CD4-positive, alpha-beta T cell treated with Interleukin-15 for 1 hour (primary cell): ENCODE results near the gene NOTCH3.

ENCODE experiments used
- DNase-seq: peaks from one replicate; pipeline ENCODE4 v3.0.0-alpha.2; 2020

Gene NOTCH3

DNA sequence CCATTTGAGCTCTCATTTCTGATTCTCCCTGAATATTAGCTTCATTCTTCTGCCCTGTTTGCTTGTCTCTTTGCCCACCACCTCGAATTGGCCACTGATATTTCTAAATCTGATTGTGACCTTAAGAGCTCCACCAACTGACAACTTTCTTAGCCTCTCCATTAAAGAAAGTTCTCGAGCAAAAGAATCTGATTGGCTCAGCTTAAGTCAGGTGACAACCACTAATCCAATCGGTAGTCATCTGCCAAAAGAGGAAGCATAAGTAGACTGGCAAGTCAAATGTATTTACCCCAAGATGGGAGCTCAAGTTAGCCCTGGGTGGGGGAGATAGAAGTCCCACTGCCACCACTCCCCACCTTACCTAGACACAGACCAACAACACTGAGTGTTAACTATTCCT, 41.5 kb downstream of the NOTCH3 start:
- no peak for DNase-seq

DNA sequence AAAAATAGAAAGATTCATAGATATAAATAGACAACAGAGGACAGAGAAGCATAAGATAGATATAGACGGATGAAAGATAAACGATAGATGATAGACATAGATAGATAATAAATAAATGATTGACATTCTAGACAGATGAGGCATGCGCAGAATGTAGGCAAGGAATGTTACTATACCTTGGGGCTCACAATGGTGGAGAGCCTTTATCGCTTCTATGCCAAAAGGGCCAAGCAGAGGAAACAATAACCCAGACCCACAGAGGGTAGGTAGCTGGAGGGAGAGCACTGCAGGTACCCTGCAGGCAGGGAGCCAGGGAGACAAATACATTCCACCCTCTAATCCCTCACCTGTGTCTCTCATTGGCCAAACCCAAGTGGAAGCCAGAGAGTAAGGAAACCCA, 44.4 kb downstream of the NOTCH3 start:
- DNase-seq: no peak

DNA sequence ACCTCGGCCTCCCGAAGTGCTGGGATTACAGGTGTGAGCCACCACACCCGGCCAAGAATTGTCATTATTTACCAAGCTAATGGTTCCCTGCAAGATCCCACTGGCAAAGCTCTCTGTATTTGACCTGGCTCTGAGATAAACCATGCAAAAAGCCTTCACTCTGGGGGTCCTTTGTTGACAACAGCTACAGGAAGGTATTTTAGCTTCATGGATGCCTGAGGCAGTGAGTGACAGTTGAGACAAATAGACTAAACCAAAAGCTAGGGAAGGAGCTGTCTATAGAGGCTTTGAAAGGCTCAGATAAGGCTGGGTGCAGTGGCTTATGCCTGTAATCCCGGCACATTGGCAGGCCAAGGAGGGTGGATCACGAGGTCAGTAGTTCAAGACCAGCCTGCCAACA, 45.5 kb downstream of the NOTCH3 start:
- no peak for DNase-seq

DNA sequence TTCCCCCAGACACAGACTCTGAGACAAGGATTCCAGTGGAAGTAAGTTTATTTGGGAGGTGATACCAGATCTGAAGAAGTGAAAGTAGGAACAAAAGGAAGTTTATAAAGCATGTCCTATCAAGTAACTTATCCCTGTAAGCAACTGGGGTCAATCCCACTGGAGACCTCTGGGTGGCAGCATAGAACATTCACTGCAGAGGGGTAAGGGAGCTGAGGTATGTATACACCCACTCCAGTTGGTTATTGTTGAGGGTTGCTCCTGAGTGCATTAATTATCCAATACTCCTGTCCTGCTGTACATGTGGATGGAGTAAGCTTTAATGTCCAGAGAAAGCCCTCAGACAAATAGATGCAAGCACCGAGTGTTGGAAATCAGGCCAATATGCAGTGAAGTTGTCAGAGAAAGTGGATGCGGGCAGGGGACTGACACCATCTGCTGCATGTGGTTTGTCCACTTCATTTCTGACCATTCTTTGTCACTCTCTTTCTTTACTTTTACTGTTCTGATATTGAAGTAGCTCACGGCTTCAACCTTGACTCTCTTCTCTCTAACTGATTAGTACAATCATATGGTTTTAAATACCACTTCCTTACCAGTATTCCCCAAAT, 46.7 kb downstream of the NOTCH3 start:
- peak; percentile 37 for DNase-seq

DNA sequence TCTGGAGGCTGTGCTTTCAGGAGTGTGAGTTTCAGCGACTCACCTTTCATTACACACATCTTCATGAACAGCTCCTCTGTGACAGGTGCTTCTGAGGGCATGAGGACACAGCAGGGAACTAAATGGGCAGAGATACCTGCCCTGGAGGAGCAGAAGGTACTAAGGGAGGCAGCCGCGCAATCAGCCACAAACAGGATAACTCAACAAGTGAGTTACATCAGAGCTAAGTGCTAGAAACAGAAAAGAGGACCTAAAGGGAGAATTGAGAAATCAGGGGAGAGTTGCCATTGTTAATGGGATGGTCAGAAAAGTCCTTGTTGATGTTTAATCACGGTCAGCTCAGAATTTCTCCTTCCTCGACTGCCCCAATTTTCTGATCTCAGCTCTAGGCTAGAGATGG, 51.1 kb downstream of the NOTCH3 start:
- DNase-seq: no peak

DNA sequence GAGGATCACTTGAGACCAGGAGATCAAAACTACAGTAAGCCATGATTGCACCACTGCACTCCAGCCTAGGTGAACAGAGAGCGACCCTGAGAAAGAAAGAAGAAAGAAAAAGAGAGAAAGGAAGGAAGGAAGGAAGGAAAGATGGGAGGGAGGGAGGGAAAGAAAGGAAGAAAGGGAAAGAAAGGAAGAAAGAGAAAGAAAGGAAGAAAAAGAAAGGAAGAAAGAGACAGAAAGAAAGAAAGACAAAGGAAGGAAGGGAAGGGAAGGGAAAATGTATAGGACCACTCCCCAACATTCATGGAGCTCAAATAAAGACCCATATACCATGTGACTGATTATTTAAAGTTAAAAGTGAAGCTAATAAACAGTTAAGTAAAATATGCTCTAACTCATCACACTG, 53.7 kb downstream of the NOTCH3 start:
- no peak for DNase-seq

DNA sequence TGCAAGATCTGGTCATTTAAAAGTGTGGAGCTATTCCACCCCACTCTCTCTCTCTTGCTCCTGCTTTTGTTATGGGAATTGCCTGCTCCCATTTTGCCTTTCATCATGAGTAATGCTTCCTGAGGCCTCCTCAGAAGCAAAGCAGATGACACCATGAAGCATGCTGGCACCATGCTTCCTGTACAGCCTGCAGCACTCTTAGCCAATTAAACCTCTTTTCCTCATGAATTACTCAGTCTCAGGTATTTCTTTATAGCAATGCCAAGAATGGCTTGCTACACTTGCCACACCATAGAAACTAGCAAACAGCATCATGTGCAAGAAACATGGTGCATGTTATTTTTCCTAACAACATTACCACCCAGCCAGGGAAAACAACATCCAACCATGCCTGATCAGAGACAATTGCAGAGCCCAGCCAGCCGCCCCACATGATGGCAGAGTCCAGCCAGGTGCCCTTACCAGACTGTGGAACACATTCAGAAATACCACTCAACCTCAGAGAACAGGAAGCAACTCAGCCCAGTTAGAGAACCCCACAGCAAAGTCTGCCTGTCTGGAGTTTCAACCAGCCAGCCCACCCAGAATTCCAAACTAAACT, 56.6 kb downstream of the NOTCH3 start:
- DNase-seq: no peak

DNA sequence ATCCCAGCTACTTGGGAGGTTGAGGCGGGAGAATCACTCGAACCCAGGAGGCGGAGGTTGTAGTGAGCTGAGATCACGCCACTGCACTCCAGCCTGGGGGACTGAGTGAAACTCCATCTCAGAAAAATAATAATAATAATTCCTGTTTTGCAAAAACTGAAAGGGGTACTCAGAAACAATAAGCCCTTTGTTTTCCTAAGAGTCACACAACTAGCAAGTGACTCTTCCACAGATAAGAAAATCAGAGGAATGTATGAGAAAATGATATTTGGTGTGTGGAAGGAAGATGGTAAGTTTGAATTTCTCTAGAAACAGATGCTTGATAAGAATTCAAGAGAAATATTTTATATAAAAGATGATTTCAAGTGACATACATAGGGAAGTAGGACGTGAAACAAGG, 58.5 kb downstream of the NOTCH3 start:
- no peak for DNase-seq

DNA sequence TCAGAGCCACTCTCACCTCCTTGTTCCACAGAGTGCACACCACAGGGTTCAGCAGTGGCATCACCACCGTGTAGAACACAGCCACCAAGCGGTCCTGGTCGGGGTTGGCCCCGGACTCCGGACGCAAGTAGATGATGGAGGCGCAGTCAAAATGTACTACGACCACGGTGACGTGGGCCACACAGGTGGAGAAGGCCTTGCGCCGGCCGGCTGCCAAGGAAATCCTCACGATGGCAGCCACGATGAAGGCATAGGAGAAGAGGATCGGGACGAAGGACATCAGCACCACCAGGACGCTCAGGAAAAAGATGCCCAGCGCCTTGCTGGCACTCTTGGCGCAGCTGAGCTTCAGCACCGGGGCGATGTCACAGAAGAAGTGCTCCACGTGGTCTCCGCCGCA, 59.7 kb downstream of the NOTCH3 start:
- no peak for DNase-seq

DNA sequence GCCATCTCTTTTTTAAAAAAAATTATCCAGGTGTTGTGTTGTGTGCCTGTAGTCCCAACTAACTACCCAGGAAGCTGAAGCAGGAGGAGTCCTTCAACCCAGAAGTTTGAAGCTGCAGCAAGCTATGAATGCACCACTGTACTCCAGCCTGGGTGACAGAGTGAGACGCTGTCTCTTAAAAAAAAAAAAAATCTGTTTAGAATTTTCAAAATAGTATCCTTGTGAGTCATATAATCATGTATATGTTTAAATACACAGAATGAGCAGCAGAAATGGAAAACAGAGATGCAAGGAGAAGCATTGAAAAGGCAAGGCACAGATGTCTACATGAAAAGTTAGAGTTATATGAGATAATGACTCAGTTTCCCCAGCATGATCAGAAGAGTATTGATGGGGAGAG, 62.4 kb downstream of the NOTCH3 start:
- no peak for DNase-seq

DNA sequence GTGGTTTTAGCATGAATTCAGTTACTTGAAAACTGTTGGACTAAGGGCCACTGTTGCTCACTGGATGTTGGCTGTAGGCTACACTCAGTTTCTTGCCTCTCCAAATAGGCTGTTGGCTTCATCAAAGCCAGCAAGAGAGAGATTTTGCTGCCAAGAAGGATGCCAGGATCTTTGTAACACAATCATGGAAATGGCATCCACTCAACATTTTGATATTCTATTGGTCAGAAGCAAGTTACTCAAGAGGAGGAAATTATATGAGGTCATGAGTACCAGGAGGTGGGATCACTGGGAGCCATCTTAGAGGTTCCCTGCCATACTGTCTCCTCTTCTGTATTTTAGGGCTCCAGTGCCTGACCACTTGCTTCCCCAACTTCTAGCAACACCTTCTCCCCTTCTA, 63.0 kb downstream of the NOTCH3 start:
- DNase-seq: no peak

DNA sequence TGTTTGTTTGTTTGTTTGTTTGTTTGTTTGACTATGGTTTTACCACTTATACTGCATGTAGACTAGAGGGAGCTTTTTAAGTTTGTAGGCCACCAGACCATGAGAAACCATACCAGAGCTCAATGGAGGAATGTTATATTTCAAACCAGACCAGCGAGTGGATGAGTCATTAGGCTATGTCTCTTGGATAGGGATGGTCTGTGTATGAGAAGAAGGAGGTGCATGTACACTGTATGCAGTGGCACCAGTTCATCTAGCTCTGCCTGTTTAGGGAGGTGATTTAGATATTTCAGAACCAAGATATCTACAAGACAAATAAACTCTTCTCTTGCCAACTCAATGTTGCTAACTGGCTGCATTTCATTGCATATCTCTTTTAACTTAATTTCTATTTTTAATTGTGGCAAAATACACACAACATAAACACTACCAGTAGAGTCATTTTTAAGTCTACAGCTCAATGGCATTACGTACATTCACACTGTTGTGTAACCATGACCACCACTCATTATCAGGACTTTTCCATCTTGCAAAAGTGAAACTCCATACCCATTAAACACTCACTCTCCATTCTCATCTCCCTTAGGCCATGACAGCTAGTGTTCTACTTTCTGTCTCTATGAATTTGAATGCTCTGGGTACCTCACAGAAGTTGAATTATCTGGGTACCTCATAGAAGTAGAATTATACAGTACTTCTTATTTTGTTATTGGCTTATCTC, 64.4 kb downstream of the NOTCH3 start:
- no peak for DNase-seq

DNA sequence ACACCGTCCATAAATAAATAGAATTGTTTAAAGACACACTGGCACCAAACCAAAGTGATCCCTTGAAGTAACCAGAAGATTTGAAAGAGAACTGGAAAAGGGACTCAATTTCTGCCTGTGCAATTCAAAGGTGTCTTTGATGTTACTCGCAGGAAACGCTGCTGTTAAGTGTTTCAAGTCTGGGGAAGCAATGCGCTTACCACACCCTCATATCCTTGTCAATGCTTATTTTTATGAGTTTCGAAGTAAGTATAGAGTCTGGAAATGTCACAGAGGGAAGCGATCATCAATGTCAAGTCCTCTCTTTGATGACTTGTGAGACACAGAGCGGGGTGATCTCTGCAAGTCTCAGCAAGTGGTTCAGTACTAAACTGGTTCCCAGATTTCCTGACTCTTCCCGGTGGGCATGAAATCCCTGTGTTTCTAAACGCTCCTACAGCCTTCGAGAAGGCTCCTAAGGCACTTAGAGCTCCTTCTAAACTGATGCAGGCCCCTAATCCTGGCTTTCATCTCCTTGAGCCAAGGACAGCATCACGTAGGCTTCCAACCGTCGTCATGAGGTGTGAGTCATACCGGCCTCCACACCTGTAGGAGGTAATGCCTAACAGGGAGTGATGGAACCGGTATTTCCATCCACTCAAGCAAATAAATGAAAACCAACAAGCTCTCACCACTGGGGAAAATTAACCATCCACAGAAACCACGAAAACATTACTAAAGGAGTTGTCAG, 70.8 kb downstream of the NOTCH3 start:
- DNase-seq: no peak

DNA sequence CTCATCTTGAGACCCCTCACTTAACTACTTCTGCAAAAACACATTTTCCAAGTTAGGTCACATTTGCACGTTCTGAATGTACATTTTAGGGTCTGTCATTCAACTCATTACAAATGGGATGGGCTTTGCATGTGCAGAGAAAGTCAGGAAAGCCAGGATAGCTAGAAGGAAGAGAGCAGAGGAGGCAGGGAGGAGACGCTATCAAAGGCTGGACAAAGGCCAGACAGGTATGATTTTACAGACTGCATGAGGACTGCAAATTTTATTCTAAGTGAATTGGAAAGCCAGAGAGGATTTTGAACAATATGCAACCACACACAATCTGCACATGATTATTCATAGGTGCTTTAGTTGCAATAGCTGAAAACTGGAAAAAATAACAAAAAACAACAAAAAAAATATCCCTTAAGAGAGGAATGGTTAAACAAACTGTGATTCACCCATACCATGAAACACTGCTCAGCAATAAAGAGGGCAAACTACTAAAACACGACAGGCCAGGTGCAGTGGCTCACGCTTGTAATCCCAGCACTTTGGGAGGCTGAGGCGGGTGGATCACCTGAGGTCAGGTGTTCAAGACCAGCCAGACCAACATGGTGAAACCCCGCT, 72.5 kb downstream of the NOTCH3 start:
- no peak for DNase-seq

DNA sequence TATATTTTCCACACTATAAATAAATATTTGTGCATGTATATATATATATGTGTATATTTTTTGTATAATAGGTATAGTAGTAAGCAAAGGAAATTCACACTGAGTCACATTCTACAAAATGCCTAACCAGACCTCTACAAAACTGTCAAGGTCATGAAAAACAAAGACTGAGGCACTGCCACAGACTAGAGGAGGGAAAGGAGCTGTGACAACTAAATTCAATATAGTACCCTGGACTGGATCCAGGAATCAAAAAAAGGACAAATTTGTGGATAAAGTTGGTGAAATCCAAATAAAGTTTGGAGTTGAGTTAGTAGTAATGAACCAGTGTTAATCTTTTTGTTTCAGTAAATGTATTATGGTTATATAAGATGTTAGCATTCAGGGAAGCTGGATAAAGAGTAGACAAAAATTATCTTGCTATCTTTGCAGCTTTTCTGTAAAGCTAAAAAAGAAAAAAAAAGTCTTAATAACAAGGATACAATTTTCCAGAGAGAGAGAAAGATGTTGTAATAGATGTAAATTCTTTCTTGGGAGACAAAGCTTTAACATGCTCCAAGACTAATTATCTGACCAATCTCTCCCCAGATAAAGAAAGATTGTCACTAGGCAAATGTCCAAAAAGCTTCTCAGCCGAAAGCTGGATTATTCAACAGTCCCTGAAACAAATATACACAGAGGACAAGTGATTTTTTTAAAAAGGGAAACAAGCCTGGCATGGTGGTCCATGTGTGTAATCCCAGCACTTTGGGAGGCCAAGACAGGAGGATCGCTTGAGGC, 74.5 kb downstream of the NOTCH3 start:
- no peak for DNase-seq

DNA sequence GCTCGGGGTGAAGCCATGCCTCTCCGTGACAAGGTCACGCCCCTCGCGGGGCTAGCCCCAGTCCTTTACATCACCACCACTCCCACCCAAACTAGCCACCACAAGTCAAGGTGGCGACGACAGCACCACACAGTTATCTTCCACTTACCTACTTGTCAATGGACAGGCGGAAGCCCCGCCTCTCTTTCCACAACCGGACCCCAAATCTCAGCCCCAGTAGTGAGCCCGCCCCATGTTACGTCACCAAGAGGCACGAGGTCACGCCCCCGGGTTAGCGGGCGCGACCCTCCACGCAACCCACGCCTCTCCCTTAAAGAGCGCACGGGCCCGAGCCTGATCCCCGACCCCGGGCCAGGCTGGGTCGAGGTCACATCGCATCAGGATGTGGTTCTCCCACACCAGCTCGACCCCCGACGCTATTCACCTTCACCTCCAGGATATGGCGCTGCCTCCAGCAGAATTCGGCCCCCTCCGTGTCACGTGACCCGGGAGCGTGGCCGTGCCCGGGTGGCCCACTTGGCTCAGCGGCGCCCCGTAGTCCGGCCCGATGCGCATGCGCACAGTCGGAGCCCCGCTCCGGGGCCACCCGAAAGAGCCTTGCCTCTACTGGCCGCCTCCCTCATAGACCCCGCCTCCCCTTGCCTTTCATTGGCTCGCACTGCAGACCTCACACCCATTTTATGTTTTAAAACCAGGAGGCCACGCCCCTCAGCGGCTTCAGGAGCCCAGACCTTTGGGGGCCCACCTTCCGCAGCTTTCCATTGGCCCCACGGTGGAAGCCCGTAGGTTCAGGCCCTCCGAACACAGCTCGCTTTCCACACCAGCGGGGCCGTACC, 75.3 kb downstream of the NOTCH3 start:
- DNase-seq: peak; percentile 99

DNA sequence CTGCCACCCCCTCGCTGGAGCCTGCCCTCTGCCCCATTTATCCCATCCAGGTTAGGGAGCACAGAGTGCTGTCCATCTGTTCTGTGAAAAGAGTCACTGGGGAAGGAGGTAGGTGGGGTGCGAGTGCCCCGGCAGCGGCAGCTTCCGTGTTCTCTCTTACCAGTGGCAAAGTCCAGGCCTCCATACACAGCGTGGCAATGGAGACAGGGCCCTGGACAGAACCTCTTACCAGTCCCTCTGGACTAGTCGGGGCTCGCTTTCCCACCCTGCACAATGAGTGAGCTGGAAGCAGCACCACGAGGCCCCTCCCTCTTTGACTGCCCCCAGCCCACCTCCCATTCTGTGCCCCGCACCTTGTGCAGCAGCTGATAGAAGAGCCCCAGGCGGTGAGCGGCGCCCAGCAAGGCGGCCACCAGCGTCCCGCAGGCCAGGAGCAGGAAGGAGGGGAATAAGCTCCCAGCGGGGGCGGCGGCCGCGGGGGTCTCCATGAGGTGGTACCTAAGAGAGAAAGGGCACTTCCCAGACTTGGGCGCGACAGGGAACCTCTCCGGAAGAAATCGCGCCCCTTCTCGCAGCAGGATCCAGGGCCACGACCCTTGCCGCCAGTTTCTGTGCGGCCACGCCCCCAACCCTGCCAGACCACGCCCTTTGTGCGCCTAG, 76.1 kb downstream of the NOTCH3 start:
- no peak for DNase-seq

DNA sequence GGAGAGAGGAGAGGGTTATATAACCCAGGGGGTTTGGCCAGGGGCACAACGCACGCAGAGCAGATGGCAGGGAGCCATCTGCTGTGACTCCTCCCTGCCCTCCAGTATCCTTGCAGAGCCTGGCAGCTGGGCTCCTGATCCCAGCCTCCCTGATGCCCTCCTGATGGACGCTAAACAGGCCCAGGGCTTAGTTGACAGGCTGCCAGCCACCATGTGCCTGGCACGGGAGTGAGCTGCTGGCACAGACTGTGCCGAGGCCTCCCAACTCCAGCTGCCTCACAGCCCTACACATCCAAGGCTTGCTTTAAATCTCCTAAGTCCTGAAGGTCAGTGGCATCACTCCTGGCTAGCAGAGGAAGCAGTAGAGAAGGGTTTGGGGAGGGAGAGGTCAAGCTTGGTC, 76.9 kb downstream of the NOTCH3 start:
- no peak for DNase-seq

DNA sequence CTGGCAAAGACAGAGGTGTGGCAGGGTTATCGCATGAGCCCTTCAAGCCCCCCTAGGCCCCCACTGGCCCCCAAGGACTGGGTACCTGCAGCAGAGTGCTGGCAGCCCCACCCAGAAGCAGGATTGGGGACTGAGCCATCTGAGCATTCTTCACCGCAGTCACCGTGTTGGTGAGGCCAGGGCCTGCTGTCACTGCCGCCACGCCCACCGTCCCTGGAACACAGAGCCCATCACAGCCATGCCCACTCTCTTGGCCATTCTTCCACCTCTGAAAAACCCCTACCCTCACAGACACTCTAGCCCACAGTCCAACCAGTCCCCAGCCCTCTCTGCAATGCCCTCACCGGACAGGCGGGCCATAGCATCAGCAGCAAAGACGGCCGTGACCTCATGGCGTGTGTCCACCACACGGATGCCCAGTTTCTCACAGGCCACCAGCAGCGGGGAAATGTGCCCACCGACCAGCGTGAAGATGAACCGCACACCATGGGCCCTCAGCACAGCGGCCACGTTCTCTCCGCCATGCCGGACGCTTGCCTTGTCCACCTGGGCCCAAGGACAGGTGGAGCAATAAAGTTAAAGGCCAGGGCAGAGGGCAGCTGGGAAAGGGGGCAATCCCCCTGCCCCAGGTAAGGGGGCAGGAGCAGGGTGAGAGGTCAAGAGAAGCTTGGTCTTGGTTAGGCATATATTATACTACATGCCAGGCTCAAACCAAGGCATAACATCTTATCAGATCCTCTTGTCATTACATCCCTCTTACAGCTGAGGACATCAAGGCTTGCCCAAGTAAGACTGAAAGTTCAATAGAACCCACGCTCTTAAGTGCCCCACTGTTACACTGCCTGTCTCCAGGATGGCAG, 77.5 kb downstream of the NOTCH3 start:
- DNase-seq: no peak
